ENCODE measurements around the gene ATXN10.

ATXN10 gene

DNA sequence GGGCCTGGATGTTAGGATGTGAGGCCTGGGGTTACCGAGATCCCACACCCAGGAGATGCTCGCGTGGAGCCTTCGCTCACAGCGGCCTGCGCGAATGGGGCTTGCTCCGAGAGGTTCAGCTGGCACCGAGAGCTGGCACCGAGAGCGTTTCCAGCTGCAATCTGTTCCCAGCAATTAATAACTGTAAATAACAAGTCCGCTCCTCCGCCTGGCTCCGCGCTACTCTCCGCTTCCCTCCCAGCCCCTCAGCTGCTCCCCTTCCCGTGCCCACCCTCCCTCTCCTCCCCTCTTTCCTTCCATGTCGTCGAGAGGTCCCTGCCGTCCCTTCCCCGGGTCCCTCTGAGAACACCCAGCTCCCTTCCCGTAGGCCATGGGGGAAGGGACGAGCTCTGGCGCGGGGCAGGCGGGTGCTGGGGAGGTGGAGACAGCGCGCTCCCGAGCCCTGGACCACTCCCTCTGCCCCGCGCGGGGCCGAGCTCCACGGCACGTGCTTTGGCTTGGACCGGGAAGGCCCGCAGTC, 194.6 kb downstream of the ATXN10 start:
- DNase-seq: no peak

DNA sequence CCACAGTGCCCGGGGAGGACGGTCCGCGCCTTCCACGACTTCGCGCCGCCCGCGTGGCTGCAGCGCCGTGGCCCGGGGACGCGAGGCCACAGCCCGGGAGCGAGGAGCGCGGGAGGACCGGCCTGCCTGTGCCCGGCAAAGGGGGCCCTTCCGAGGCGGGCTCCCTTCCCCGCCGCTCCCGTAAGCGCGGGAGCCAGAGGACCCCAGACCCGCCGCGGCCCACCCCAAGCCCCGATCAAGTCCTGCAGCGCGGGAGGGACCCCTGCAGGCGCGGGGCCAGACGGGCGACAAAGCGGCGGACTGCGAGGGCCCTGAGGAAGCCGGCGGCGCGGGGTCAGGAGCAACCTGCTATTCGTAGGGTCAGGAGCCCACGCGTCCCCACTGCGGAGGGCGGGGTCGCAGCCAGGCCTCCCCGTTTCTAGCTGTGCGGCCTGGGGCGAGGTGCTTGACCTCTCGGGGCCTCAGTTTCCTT, 195.0 kb downstream of the ATXN10 start:
- no peak for DNase-seq

DNA sequence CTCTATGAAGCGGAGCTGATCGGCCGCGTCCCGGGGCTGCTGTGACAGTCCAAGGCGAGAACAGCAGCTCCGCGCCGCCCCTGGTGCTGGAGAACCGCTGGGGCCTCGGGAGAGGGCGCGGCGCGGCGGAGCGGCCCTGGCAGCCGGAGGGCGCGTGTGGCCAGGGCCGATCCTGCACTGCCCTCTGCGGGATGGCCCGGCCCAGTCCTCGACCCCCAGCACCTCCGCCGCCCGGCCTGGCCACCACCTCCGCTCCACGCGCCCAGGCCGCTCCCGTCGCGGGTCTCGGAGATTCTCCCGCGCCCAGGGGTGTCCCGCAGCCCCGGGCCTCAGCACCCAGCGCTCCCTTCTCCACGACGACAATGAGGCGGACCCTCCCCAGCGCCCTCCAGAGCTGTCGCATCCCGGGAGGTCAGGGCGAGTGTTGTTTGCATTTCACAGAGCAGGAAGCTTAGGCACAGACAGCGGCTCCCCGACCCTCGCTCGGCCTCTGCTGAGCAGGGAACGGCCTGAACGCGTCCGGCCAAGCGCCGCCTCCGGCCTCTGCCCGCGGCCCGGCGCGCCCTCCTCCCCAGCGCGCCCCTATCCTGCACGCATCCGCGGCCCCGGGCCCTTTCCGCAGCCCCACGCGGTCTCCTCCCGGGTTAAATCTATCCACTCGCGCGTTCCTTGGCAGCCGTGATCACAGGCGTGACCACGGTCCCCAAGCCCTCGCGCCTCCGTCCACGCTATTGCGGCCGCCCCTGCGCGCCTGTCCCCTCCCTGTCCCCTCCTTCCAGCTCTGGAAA, 195.7 kb downstream of the ATXN10 start:
- no peak for DNase-seq

DNA sequence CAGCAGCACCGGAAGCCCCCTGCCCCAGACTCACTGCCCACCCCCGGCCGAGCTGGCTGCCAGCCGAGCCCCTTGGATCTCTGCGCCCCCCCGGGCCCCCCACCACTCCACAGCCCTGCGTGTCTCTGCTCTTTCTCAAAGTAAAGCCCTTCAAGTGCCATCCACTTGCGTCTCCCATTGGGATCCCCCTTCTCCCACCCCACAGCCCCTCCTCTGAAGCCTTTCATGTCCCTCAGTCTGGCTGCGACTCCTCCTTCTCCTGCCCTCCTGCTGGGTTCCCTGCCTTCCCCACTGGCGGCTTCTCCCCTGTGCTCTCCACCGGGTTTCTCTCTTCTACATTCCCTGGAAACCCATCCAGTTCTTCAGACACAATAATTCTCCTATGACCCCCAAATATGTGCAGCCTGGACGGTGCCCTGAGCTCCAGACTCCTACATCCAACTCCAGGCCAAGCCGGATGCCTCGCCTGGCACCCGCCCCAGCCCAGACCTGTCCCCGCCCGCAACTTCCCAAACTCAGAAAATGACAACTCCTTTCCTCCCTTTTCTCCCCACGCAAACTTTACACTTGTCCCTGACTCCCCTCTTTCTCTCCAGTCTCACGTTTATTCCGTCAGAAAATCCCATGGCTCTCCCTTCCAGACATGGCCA, 196.4 kb downstream of the ATXN10 start:
- no peak for DNase-seq

DNA sequence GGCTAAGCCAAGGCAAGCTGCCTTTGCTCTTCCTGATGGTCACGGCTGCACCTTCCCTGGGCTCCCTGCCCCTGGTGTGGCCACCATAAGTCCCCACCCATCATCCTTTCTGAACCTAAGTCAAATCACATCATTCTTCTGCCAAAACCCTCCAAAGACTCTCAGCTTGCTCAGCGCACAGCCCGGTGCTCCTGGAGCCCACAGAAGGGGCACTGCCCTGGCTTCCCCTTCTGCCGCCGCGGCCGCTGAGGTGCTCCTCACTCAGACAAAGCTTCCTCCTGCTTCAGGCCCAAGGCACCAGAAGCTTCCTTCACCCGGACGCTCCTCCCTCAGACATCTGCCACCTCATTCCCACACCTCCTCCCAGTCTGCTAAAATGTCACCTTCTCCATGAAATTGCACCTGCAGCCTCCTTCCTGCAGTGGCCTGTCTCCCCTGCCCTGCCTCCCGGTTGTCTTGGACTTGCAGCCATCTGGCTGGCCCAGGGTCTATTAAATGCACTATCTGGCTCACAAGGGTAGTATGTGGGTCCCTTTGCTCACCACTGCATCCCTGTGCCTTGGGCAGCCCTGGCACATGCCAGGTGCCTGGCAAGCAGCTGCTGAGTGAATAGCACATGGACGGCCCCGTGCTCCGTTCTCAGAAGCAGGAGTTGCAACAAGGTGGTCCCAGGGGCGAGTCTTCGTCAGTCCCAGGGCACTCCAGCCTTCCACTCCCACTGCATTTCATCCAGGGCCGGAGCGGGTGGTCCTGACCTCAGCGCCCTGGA, 197.1 kb downstream of the ATXN10 start:
- no peak for DNase-seq

DNA sequence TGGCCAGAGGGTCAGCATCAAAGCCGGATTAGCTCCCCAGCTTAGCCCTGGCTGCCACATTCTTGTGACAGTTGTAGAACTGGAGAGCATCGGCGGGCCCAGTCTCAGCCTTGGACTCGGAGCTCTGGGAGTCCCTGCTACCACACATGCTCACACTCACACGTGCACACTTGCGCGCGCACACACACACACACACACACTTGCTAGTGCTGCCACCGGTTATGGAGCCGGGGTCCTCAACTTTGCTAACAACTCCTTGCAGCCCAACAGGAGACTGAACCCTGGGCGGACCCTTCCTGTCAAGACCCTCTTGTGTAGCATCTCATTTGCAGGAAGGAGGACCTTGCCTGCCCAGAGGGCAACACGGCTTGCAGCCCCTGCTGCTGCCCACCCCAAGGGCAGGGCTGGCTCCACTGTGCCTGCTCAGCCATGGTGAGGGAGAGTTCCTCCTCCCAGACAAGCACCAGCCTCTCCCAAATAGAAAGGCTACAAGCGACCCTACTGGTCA, 197.8 kb downstream of the ATXN10 start:
- DNase-seq: no peak

DNA sequence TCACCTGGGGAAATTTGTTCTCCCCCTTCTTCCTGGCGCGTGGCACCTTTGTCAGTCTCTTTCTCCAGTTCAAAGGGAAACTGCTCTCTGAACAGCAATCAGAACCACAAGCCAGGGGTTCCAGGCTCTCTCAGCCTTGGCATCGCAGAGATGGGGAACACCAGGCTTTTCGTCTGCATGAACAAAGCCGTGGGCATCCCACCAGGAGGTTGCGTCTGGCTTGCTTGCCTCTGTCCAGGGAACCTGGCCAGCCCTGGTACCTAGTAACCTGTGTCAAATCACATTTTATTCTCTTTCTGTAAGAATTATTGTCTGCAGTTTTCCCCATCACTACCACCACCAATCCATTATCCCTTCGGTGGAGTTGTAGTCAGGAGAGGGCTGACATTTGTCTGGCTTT, 198.4 kb downstream of the ATXN10 start:
- DNase-seq: no peak

DNA sequence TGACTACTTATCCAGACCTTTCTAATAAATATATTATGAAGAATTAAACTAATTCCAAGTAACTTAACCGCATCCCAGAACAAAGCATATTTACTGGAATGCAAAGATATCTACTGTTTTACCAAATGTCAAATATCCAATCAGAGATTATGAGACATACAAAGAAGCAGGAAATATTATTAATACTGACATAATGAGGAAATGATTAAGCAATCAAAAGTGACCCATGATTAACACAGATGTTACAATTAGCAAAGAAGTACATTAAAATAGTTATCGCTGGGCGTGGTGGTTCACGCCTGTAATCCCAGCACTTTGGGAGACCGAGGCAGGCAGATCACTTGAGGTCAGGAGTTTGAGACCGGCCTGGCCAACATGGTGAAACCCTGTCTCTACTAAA, 200.1 kb downstream of the ATXN10 start:
- DNase-seq: no peak

DNA sequence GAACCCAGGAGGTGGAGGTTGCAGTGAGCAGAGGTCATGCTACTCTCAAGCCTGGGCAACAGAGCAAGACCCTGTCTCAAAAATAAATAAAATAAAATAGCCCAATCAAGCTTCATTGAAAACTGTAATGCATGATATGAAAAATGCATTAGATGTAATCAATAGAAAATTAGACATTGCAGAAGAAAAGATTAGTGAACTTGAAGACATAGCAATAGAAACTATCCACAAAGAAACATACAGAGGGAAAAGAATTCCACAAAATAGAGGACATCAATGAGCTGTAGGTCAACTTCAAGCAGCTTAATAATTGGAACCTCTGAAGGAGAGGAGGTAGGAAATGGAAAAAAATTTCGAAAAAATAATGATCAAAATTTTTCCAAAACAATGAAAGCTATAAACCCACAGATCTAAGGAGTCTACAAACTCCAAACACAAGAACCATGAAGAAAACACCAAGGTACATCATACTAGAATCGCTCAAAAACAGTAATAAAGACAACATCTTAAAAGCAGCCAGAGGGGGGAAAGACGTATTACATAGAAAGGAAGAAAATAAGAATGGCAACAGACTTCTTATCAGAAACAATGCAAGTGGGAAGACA, 201.1 kb downstream of the ATXN10 start:
- no peak for DNase-seq

DNA sequence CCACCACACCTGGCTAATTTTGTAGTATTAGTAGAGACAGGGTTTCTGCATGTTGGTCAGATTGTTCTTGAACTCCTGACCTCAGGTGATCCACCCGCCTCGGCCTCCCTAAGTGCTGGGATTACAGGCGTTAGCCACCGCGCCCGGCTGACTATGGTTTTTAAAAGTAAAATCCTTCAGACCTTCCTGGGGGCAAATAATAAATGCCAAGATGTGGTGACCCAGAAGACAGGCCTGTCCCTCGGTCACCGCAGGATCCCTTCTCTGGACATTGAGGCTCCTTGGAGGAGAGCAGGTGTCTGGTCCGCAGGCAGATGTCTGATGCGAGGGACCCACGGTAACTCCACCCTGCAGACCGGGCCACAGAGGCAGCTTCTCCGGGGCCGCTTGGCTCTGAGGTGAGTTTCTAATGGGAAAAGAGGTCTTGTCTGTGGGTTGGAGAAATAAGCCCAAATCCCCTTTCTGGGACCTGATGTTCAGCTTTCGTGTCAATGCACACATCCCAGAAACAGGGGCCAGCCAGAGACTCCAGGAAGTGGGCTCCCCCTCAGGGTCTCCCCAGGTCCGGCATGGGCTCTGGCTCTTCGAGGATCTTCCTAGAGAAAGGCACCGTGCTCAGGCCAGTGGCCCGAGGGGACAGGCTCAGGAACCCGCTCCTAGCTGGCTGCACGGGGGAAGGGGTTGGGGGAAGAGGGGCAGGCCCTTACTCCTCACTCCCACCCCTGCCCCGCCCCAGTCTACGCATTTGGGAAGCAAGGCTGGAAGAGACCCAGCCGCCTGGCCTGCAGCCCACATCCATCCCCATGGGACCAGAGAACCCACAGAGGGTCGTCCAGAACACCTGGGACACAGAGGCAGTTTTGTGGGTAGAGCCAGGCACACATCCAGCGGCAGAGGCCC, 204.8 kb downstream of the ATXN10 start:
- DNase-seq: no peak

DNA sequence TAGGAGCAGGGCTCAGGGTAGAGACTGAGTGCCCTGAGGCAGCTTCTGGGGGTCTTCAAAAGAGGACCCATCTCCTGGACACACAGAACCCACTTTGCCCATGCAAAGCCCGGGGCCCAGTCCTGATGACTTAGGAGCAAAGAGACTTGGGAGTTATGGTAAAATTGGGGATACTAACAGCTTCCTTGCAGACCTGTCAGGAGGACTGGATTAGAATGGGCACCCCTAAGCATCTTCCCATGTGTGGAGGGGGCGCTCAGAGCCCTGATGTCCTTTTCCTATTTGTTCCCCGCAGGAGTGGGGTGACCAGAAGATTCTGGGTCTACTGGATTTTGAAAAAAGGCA, 205.4 kb downstream of the ATXN10 start:
- DNase-seq: no peak

DNA sequence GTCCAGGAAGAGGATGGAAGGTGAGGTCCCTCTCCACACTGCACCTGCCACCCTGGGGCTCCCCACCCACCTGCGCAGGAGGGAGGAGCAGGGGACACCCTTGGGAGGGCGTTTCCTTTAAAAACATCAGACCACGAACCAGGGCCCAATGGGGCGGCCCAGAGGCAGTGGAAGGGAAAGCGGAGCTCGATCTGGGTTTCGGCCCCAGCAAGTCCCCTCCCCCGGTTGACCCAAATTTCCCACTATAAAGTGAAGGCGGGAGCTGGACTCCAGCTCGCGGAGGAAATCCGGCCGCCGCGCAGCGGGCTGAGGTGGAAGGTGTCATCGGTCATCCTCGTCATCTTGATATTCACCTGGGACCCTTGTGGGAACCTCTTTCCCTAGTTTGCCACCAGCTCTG, 206.0 kb downstream of the ATXN10 start:
- no peak for DNase-seq

DNA sequence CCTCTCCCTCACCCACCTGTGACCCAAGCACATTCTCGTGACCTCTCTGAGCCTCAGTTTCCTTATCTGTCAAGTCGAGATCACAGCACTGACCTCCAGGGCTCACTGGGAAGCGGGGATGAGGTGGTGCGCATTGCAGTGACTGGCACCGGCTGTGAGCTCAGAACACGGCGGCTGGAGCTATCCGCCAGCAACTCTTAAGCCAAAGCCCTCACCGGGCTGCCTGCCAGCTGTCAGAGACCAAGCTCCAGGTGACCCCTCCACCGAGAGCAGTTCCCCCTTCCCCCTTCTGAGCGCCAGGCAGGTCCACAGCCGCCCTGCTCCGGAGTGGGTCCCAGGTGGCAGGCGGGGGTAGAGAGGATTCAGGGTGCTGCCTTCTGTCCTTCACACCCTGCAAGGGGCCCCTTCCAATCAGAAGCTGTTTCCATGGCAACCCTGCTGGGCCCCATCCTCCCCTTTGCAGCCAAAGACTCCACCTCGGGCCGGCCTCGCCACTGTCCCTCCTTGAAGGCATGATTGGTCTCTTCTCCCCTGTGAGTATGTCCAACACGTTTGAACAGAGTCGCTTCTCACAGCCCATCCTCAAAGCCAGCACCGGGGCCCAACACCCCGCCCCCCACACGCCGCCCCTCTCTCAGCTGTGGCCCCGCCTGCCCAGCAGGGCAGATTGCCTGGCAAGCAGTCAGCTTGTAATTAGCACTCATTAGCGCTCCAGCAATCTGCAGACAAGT, 206.6 kb downstream of the ATXN10 start:
- no peak for DNase-seq

DNA sequence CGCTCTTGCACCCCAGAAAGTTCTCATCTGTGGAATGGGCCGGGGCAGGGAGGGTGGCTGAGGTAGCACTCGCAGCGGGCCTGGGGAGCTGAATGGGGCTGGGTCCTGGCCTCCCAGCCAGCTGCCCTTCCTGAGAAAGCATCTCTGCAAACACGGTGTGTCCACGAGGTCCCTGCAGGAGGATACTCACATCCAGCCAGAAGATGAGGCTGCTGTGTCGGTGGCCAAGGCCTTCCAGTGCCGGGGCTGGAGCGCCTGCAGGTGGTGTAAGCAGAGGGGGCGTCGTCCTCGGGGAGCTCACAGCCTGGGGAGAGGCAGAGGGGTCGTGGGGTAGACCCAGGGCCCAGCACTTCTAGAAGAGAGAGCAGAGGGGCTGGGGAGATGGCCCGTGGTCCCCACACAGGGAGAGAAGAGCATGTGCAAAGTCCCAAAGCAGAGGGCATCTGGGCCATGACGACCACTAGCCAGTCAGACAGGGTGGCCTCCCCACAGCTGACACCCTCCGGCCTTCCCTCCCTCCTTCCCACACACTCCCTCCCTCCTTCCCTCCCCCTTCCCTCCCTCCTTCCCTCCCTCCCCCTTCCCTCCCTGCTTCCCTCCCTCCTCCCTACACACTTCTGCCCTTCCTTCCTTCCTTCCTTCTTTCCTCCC, 207.4 kb downstream of the ATXN10 start:
- DNase-seq: no peak

DNA sequence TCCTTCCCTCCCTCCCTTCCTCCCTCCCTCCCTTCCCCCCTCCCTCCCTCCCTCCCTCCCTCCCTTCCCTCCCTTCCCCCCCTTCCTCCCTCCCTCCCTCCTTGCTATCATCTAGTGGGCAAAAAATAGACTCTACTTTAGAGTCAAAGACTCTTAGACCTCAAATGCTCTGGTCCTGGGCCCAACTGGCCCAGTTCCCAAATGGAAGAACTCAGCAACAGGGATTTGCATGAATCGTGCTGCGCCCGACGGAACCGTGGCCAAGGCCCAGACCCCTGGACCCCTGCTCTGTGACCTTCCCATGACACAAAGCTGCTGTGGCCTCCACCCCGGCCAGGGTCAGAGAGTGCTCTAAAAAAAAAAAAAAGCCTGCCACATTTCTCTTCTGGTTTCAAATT, 207.9 kb downstream of the ATXN10 start:
- DNase-seq: no peak

DNA sequence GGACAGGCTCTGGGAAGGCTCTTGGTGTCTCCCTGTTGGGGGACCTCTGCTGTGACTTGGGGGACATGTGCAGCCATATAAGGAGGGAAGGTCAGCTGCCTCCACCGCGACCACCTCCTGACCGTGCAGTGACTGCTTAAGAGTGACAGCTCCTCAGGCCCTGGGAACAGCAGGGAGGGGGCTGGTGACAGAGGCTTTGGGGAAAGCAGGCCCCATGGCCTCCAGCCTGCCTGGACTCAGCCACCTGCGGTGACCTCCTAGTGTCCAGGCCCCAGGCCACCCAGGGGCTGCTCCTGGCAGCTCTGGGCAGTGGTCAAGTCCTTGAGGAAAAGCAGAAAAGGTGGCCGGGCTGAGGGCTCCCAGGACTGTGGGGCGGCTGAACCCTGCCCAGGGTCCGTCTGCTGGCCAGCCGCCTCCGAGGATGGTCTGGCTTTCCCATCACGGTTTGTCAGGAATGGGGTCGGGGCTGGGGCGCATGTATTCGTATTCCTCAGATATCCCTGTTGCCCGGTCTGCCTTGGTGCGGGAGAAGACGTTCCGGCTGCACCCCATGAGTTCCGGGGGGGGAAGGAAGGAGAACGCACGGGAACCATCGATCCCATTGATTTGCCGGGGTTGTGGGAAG, 208.6 kb downstream of the ATXN10 start:
- DNase-seq: no peak

DNA sequence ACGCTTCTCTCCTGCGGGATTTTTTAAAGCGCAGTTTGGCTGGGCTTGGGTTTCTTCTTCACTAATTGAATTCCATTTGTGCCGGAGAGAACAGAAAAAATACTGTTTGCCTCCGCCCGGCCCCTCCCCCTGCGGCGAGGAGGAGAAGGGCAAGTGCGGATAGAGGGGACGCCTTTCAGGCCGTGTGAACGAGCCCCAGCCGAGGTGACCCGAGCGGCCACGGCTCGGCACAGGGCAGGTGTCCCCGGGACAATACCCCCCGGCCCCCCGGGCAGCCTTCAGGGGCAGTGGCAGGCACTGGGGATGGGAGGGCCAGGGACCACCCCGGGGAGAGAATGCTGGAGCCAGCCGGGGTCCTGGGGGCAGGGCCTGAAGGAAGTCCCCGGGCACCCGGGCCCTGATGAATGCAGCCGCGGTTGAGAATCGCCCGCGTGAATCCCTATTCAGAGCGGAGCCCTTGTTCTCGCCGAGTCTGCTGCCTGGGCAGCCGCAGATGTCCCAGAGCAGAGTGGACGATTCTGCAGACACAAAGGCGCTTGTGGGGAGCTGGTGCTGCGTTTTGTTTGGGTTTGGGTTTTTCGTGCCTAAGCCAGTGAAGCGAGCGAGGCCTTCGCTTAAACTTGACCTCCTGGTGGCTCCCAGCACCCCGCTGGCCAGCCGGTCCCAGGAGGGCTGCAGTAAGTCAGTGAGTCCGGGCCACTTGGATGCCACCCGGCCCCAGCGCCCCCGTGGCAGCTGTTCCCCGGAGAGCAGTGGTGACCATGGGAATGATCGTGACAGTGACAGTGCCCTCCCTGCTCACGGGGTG, 209.3 kb downstream of the ATXN10 start:
- peak; percentile 7 for DNase-seq

DNA sequence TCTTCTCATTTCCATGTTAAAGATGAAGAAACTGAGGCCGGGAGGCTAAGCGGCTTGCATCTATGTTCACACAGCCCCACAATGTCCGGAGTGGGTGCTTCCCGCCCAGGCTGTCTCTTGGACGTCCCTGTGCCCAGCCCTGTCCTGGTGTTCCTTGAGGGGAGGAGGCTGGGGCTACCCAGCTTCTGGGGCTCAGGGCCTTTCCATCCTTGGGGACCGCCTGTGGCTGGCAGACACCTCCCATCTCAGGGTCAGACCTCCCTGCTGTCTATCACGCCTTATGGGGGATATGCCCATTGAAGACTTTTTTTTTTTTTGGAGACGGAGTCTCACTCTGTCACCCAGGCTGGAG, 209.9 kb downstream of the ATXN10 start:
- DNase-seq: no peak

All from fibroblast of upper back skin (primary cell).